ENCODE measurements around the gene ZNF791.
"Not testable (repeated sequence)": the region's sequence is repeated elsewhere in the genome, so short reads cannot be mapped to it uniquely, and the experiment has no call there.

ZNF791 gene

DNA sequence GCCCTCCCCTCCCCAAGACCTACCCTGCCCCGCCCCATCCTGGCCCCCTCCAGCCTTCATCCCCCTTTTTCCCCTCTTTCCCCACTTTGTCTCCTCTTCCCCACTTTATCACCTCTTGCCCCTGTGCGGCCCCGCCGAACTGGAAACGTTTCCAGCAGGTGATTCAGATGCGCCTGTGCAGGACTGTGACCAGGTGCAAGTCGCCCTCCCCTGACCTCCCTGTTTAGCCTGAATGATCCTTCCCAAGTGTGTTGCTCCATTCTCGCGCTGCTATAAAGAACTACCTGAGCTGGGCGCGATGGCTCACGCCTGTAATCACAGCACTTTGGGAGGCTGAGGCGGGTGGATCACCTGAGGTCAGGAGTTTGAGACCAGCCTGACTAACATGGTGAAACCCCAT is 25.9 kb downstream of the ZNF791 start:
- no peak for DNase-seq

DNA sequence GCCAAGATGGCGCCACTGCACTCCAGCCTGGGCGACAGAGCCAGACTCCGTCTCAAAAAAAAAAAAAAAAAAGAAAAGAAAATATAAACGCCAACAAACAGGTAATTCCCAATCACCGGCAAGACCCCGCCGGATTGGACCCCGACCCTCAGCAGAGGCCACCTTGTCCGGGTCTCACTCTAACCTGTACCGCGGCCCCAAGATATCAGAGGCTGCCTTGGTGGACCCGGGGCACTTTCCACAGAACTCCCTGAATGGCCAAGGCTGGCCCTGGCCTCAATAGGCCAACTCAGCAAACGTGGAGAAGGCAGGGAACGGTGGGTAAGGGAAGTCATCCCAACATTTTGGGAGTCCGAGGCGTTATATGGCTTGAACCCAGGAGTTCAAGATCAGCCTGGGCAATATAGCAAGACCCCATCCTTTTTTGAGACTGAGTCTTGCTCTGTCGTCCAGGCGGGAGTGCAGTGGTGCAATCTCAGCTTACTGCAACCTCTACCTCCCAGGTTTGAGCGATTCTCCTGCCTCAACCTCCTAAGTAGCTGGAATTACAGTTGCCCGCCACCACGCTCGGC is 28.0 kb downstream of the ZNF791 start:
- no peak for DNase-seq

DNA sequence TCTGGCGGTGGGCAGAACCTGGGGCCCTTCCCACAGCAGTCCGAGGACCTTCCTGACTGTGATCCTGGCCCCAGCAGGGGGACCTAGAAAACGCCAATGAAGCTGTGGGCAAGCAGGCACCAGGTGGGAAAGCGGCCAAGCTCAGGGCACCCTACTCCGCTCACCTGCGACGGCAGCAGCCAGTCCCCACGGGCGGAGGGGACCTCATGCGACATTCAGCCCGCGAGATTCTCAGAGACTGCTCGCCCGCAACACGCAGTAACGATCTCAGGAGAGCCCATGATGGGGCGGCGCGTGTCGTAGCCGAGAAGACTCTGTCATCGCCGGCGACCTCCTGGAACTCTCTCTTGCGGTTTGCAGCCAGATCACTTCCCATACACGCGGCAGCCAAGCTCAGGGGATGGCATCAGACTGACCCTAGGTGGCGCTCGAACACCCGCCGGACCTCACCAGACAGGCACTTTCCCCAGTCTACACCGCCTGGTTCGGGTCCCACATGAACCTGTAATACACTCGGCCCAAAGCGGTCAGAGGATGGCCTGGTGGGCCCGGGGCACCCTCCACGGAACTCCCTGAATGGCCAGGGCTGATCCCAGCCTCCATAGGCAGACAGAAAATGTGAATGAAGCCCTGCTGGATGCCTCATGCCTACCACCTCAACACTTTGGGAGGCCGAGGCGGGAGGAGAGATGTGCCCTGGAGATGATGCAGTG is 29.3 kb downstream of the ZNF791 start:
- DNase-seq, result peak; percentile 11

DNA sequence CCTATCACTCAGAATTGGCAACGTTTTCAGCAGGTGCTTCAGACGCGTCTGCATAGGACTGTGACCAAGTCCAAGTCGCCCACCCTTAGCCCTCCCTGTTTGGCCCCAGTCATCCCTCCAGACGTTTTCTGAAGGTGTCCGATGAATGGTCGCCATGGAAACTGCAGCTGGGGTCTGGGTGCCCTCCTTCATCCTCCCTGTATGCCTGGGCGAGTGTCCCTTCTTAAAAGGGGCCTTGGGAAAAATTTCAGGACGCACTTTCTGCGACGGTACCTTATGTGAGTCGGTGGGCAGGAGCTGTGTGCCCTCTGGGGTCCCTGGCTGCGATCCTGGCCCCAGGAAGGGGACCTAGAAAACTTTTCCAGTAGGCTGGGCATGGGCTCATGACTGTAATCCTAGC is 30.7 kb downstream of the ZNF791 start:
- DNase-seq, result no peak

- DNase-seq, result no peak
These were observed 31.8 kb downstream of the ZNF791 start for GRCh38 chr19:12642506-12642905.

GRCh38 chr19:12643716-12644115 is 33.0 kb downstream of the ZNF791 start:
- DNase-seq, result not testable (repeated sequence)

GRCh38 chr19:12646551-12646950 is 35.8 kb downstream of the ZNF791 start:
- no peak for DNase-seq

DNA sequence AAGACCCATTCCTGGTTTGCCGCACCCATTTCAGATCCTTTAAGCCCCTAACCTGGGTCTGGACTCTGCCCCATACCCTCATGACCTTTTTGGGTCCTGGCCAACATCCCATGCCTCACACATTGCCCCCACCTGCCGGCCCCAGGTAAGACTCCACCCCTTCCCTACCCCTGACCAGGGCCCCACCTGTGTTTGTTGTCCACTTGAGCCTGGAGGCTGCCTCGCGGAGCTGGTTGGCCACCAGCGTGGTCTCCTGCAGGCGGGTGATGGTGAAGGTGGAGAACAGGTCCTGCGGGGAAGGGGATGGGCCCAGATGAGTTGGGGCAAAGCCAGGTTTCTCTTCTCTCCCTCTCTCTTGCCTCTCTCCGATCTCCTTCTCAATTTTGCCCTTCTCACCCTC is 36.3 kb downstream of the ZNF791 start:
- DNase-seq, result no peak

- DNase-seq, result no peak
These were observed 36.9 kb downstream of the ZNF791 start for GRCh38 chr19:12647490-12648071.

- no peak for DNase-seq
These were observed 37.4 kb downstream of the ZNF791 start for GRCh38 chr19:12648088-12648487.

GRCh38 chr19:12649941-12650340 is 39.2 kb downstream of the ZNF791 start:
- DNase-seq, result no peak

DNA sequence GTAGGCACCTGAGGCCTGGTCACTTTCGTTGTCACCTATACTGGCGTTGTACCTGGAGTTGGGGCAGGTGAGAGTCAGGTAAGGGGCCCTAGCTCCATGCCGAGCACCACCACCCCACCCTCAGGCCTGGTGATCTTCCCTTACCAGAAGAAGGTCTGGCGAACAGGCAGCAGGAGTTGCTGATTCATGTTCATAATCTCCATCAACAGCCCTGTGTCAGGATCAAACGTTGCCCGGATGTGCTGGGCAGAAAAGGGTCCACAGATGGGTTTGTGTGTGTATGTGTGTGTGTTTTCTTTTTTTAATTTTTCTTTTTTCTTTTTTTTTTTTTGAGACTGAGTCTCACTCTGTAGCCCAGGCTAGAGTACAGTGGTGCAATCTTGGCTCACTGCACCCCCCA is 41.5 kb downstream of the ZNF791 start:
- no peak for DNase-seq

- no peak for DNase-seq
These were observed 44.8 kb downstream of the ZNF791 start for GRCh38 chr19:12655546-12655945.

- no peak for DNase-seq
These were observed 46.3 kb downstream of the ZNF791 start for GRCh38 chr19:12656899-12657571.

- no peak for DNase-seq
These were observed 47.2 kb downstream of the ZNF791 start for GRCh38 chr19:12657966-12658365.

- no peak for DNase-seq
These were observed 50.3 kb downstream of the ZNF791 start for GRCh38 chr19:12660980-12661379.

- no peak for DNase-seq
These were observed 53.9 kb downstream of the ZNF791 start for GRCh38 chr19:12664406-12665280.

DNA sequence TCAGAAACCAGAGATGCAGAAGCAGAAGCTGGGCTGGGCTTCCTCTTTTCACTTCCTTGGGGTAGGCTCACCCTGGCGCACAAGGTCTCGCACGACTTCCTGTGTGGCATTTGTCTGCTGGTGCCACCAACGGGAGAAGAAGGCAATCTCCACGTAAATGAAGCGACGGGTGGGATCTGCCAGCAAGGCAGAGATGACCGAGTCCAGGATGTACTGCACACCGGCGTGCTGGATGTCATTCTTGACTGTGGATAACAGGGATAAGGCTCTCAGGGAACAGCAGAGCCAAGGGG is 54.5 kb downstream of the ZNF791 start:
- no peak for DNase-seq

DNA sequence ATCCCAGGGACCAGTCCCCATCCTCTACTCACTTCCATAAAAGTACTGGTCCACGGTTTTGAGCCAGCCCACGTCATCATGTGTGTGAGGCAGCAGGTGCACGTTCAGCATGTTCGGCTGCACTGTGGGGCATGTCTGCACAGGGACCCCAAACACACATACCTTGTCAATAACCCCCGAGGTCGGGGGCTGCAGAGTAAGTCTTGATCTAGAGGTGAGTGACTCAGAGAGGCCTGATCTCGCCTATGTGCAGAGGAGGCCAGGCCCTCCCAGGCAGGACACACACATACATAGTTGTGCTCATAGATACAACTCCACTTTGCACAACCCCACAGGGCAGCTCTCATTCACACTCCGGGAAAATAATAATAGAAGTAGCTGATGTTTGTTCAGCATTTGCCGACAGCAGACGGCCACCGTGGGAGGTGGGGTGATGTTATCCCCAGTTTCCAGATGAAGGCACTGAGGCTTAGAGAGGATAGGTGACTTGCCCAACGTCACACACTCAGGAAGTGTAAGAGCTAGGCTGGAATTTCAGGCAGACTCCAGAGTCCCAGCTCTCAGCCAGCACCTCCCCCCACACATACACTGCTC is 55.0 kb downstream of the ZNF791 start:
- DNase-seq, result no peak

- peak; percentile 30 for DNase-seq
These were observed 55.7 kb downstream of the ZNF791 start, which contains the start of the genes MAN2B1 and WDR83 for GRCh38 chr19:12666265-12667048. TSS of gene MAN2B1 (minus strand) at chr19:12666742. CDS start at chr19:12666701, 41 bp downstream. TSS of gene WDR83 (plus strand) at chr19:12666807. CDS start at chr19:12669791, 2,984 bp downstream.

DNA sequence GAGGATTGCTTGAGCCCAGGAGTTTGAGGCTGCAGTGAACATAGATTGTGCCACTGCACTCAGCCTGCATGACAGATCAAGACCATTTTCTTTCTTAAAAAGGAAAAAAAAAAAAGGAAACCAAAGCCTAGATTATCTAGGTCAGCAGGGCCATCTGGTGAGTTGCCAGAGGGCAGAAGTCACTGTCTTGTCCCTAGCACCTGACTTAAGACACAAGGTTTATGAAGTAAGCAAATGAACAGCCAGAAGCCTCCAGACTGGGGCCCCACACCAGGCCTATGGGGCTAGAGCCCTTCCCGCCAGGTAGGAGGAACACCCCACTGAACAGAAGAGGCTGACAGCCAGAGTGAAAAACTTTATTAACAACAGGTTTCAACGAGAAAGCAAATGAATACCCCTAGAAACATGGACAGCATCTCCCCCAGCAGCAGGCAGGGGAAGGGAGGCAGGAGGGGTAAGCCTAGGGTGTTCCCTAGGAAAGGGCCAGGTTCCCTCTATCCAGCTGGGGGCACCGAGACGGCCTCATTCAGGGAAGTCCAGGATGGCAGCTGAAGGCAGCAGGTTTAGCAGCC is 57.1 kb downstream of the ZNF791 start:
- DNase-seq, result no peak
